ENCODE results near the gene JHY.

DNA sequence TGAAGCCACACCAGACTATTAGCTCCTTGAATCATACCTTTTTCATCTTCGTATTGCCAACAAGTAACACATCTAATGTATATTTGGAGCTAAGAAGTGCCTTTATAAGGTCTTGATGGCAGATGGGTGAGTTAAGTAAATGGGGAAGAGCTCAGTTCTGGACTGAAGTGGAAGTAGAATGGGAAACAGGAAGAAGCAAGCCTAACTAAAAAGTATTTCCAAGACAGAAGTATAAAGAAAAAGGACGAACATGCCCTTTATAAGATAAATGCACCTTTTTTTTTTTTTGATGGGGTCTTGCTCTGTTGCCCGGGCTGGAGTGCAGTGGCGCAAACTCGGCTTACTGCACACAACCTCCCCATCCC lies 29.8 kb upstream of the JHY start:
- TF ChIP-seq, protein P1, sequence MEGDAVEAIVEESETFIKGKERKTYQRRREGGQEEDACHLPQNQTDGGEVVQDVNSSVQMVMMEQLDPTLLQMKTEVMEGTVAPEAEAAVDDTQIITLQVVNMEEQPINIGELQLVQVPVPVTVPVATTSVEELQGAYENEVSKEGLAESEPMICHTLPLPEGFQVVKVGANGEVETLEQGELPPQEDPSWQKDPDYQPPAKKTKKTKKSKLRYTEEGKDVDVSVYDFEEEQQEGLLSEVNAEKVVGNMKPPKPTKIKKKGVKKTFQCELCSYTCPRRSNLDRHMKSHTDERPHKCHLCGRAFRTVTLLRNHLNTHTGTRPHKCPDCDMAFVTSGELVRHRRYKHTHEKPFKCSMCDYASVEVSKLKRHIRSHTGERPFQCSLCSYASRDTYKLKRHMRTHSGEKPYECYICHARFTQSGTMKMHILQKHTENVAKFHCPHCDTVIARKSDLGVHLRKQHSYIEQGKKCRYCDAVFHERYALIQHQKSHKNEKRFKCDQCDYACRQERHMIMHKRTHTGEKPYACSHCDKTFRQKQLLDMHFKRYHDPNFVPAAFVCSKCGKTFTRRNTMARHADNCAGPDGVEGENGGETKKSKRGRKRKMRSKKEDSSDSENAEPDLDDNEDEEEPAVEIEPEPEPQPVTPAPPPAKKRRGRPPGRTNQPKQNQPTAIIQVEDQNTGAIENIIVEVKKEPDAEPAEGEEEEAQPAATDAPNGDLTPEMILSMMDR (IDR thresholded peaks at IDR 0.05): no peak
- no peak for TF ChIP-seq POLR2A (IDR thresholded peaks at IDR 0.05)

Measured in testis (tissue), 2 donors.